C4-2B (cell line): ENCODE measurements around the gene ATG9B.

Experiments
- H3K27ac ChIP-seq: fragments of 450-650 bp; 2 replicates; pipeline ENCODE4 v1.5.1; 2017
- CTCF ChIP-seq: fragments of 450-650 bp; conservative IDR thresholded peaks from 2 replicates; pipeline ENCODE4 v1.5.1; 2017; ENCODE audit warnings: mild to moderate bottlenecking
- ZFX ChIP-seq: fragments of 450-650 bp; IDR thresholded peaks from 2 replicates; pipeline ENCODE4 v1.6.1; 2017

ATG9B gene

GRCh38 chr7:151057506-151057988 is 33.3 kb upstream of the ATG9B start, which contains the start of gene CDK5:
Gene CDK5, minus strand, starts transcription at chr7:151057897. Its CDS starts 49 bp downstream, at chr7:151057848.
- H3K27ac ChIP-seq, result peak within 1 kb of the TSS; percentile 80
- TF ChIP-seq ZFX (no peak), CTCF (no peak)

- TF ChIP-seq CTCF (no peak), ZFX (no peak)
- peak overlapping the region; percentile 80 for H3K27ac ChIP-seq
These were observed 32.6 kb upstream of the ATG9B start for GRCh38 chr7:151056666-151057505.

GRCh38 chr7:151056283-151056665 is 32.0 kb upstream of the ATG9B start:
- no peak for TF ChIP-seq ZFX
- TF ChIP-seq CTCF, result no peak
- H3K27ac ChIP-seq, result no peak overlapping the region

GRCh38 chr7:151053751-151054150 is 29.5 kb upstream of the ATG9B start:
- no peak for TF ChIP-seq ZFX
- TF ChIP-seq CTCF, result no peak
- no peak overlapping the region for H3K27ac ChIP-seq

GRCh38 chr7:151053096-151053495 is 28.8 kb upstream of the ATG9B start:
- TF ChIP-seq CTCF (no peak), ZFX (no peak)
- no peak overlapping the region for H3K27ac ChIP-seq

- no peak for TF ChIP-seq CTCF
- no peak for TF ChIP-seq ZFX
These were observed 26.8 kb upstream of the ATG9B start for GRCh38 chr7:151051108-151051507.

GRCh38 chr7:151048911-151049463 is 24.7 kb upstream of the ATG9B start:
- H3K27ac ChIP-seq, result no peak overlapping the region
- no peak for TF ChIP-seq ZFX
- TF ChIP-seq CTCF, result no peak

More at GRCh38 chr7:151051108-151051507, 26.8 kb upstream of the ATG9B start:
- no peak overlapping the region for H3K27ac ChIP-seq
